Activated CD4-positive, alpha-beta T cell treated with anti-CD3 and anti-CD28 coated beads, Interleukin-2, amount 50 U/mL, for 16 hours (primary cell): ENCODE data around the gene P4HTM.
A peak's percentile ranks its signal among the peaks of the same experiment; 100 is the strongest.

Source experiments
- DNase-seq: peaks from one replicate; pipeline ENCODE4 v3.0.0-alpha.2; 2020

Gene P4HTM

GRCh38 chr3:49025793-49026520 is 35.9 kb downstream of the P4HTM start:
- no peak for DNase-seq

DNA sequence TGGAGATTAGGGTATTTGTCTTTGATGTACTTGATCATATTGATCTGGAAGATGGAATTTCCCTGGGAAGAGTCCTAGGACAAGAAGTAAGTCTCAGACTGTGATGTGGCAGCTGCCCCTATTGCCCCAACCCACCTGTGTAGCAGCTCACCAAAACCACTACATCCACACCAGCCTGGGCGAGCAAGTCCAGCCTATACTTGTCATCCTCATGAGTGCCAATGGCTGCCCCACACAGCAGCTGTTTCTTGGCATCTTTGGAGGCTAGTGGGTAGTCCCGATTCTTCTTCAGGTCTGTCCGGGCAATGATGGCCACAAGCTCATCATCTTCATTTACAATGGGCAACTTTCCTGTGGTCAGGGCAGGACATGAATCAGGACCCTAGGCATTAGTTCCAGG is 36.5 kb downstream of the P4HTM start:
- no peak for DNase-seq

DNA sequence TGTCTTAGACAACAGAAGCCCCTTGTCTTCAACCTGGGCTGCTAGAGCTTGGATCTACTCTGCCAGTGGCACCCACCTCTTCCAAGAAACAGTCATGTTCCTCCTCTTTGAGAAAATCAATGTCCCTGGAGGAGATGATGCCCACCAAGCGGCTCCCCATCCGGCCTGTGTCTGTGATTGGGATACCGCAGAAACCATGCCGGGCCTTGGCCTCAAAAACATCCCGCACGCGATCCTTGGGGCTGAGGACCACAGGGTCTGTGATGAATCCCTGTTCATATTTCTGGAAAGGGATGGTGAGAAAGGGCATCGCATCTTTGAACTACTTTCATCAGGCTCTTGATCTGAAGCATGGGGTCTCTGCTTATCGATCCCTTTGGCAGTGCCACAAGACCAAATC is 37.6 kb downstream of the P4HTM start:
- DNase-seq = no peak

DNA sequence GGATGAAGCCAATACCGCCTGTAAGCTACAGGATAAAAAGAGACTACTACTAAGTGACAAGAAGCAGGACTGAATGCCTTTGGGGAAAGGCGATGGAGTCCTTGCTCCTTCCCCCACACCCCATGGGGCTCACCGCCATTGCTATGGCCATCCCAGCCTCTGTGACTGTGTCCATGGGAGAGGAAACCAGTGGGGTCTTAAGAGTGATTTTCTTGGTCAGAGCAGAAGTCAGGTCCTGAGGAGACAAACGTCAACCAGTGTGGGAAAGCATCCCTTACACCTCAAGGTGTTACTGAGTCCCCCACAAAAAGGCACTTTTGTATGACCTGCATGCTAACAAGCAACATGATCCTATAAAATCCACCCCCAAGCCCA is 38.2 kb downstream of the P4HTM start:
- no peak for DNase-seq

GRCh38 chr3:49028673-49029562 is 38.9 kb downstream of the P4HTM start, which contains the start of gene IMPDH2:
Gene IMPDH2 (minus strand): TSS chr3:49029398. CDS start chr3:49029350, 48 bp downstream.
- peak; percentile 96 for DNase-seq

DNA sequence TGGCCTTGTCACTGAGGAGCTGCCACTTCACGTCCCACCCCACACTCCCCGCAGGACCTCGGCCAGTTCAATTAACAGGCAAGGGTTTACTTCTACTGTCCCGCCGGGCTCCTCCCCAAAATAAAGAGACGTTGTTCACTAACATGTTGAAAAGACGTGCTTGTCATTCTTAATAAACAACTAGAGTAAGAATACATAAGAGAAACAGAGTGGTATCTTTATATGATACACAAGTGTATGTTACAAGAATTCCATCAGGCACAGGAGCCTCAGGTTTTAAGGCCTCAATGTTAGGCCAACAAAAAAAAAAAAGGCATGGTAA is 39.5 kb downstream of the P4HTM start:
- no peak for DNase-seq

GRCh38 chr3:49030321-49030720 is 40.3 kb downstream of the P4HTM start:
- no peak for DNase-seq

- DNase-seq = no peak
Observed at GRCh38 chr3:49032646-49033304, 42.7 kb downstream of the P4HTM start.

- no peak for DNase-seq
Observed at GRCh38 chr3:49034650-49035049, 44.6 kb downstream of the P4HTM start.

DNA sequence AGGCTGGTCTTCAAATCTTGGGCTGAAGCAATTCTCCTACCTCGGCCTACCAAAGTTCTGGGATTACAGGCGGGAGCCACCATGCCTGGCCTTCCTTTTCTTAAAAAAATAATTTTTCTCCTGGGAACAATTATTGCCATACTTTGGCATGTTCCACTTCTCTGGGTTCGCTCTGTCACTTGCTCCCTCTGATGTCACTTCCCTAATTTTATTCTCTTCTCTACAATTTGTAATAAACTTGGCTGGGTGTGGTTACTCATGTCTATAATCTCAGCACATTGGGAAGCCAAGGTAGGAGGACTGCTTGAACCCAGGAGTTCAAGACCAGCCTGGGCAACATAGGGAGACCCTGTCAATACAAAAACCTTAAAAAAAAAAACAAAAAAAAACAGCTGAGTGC is 45.2 kb downstream of the P4HTM start:
- DNase-seq = no peak

GRCh38 chr3:49053543-49053942 is 63.5 kb downstream of the P4HTM start:
- no peak for DNase-seq

GRCh38 chr3:49054344-49054862 is 64.4 kb downstream of the P4HTM start:
- no peak for DNase-seq
